ENCODE results near the gene FAM222B.

DNA sequence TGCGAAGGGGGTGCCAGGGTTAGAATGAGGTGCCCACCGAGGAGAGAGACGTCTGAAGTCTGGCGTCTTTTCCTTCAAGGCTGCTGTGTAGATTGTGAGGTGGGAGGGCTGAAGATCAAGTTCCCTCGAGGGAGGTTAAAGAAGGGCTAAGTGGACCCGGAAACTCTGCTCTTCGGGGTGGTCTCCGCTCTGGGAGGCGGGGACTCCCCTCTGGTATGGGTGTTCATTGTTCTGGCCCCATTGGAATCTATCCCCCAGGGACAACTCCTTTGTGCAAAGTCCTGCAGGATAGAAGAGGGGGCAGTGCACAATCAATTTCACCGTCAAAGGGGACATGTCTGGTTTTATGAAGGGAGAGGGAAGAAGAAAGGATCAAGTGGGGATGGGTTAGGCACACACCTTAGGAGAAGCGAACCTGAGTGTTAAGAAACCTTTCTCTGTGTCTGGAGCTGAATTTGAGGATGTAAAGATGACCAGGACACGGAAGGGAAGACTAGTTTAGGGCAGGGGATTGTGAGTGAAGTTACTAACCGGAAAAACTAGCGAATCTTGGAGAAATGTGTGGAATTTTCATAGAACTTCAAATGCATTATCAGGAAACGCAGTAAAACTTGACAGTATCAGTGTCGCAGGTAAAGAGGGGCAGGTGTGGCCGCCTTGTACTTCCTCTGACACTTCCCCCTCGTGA, 124.1 kb downstream of the FAM222B start:
- TF ChIP-seq, protein P1, sequence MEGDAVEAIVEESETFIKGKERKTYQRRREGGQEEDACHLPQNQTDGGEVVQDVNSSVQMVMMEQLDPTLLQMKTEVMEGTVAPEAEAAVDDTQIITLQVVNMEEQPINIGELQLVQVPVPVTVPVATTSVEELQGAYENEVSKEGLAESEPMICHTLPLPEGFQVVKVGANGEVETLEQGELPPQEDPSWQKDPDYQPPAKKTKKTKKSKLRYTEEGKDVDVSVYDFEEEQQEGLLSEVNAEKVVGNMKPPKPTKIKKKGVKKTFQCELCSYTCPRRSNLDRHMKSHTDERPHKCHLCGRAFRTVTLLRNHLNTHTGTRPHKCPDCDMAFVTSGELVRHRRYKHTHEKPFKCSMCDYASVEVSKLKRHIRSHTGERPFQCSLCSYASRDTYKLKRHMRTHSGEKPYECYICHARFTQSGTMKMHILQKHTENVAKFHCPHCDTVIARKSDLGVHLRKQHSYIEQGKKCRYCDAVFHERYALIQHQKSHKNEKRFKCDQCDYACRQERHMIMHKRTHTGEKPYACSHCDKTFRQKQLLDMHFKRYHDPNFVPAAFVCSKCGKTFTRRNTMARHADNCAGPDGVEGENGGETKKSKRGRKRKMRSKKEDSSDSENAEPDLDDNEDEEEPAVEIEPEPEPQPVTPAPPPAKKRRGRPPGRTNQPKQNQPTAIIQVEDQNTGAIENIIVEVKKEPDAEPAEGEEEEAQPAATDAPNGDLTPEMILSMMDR (IDR thresholded peaks at IDR 0.05) = no peak
- TF ChIP-seq POLR2A (IDR thresholded peaks at IDR 0.05) = no peak
